ENCODE measurements around the gene SLC13A4.
"Not testable (repeated sequence)": the region's sequence is repeated elsewhere in the genome, so short reads cannot be mapped to it uniquely, and the experiment has no call there.

Gene SLC13A4, protein sequence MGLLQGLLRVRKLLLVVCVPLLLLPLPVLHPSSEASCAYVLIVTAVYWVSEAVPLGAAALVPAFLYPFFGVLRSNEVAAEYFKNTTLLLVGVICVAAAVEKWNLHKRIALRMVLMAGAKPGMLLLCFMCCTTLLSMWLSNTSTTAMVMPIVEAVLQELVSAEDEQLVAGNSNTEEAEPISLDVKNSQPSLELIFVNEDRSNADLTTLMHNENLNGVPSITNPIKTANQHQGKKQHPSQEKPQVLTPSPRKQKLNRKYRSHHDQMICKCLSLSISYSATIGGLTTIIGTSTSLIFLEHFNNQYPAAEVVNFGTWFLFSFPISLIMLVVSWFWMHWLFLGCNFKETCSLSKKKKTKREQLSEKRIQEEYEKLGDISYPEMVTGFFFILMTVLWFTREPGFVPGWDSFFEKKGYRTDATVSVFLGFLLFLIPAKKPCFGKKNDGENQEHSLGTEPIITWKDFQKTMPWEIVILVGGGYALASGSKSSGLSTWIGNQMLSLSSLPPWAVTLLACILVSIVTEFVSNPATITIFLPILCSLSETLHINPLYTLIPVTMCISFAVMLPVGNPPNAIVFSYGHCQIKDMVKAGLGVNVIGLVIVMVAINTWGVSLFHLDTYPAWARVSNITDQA

DNA sequence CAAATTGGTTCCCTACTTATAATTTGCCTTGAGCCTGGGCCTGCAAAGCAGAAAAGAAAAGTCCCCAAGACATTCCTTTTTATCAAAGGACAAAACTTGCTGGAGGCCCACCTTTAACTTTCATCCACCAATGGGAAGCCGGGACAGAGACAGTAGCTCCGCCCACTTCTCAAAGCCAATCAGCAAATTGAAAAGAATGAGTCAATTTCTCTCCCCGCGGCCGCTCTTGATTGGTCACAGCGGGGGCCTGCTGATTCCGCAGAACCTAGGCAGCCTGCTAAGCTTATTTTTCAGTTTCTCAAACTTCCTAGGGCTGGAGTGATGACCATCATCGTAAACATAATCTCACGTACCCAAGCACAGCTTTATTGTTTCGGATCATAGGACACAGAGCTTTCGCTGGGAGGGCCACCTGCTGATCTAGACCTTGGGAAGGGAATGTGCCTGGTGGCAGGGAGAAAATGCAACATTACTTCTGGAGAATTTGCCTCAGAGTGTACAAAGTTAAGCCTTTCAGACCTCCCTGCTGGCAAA is at the start of gene SLC13A4:
Gene SLC13A4 (minus strand): TSS at position 51 of the 534 bp plus-strand sequence. CDS start 690 bp downstream, outside the sequence.
- DNase-seq: no peak

GRCh38 chr7:135775915-135776314 is 47.9 kb upstream of the SLC13A4 start:
- DNase-seq: not testable (repeated sequence)

DNA sequence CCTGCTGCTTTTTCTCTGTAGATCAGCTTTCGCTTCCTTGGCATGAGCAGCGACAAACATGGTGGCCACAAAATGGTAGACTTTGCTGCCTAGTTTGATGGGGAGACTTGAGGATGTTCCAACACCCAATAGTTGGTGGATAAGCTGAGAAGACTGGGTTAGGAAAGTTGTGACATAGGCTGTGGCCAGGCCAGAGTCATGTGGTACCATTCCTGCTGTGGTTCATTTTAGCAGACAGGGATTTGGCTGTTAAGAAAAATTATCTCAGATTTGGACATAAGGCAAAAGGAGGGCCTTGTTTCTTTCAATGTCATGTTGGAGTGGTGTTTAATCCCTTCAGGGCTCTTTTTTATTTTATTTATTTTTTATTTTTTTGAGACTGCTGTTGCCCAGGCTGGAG is 47.2 kb upstream of the SLC13A4 start:
- no peak for DNase-seq

DNA sequence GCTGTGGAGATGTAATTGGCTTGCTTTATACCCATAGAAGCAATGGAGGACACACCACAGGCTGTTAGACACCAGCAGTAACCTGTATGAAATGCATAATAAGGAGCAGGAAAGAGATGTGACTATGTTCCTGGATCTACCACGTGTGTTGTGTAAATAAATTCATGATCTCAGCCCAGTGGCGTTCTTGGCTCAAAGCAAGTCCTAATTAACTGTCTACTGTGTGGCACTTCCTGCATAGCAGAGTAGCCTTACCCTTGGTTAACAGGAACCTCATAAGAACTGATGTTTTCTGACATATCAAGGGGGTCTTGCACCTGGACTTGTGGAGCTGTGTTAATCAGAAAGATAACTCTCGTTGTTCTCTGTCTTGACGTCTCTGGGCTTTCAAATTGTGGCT is 46.3 kb upstream of the SLC13A4 start:
- no peak for DNase-seq

DNA sequence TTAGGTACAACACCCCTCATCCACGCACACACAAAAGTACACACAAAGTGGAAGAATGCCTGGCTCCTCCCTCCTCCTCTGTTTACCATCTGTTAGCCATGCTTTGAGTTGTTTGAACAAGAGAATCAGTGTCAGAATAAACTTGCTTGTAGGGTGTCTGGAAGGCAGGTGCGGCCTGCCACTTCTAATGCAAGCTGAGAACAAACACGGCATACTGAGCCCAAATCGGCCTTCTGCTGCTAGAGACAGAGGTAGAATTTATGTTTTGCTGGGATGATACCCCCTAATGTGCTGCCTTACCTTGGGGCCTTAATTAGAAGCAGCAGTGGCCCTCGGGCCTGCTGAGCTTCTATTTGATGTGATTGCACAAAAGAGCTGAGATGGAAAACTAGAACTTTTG is 45.5 kb upstream of the SLC13A4 start:
- DNase-seq: no peak

DNA sequence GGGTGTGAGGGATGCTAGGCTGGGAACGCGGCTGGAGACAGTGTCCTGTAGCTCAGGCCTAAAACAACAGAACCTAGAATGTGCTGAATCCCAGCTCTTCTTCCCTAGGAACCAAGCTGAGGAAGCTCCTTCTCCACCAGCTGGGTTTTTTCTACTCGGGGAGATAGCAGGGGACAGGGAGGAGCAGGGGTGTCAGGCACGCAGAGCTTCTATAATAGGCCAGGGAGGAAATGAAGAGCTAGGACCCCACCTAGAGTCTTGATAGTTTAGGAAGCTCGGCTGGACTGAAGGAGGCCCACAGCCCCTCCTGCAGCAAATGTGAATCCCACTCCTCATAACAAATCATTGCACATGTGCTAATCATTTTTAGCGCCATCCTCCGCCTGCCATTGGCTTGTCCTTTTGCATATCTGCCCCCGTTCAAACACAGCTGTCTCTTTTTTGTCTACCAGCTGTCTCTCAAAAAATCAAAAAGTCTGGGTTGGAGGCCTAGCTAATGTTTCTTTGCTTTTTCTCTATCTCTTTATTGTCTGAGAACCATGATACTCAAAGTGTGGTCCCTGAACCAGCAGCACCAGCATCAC is 44.7 kb upstream of the SLC13A4 start:
- no peak for DNase-seq

GRCh38 chr7:135771961-135772638 is 44.1 kb upstream of the SLC13A4 start:
- no peak for DNase-seq

DNA sequence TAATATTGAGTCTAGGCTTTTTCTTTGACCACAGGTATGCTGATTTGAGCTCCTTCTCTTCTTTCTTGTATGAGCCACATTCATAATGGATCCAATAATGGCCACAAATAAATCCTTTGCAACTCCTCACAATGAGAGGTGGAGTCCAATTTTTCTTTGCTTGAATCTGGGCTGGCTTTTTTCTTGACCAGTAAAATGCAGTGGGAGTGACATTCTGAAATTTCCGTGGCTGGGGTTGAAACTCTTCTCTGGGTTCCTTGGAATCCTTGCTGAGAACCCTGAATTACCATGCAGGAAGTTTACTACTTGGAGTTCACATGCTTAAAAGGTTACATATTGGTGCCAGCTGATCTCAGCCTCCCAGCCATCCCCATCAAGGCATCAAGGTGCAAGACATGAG is 43.1 kb upstream of the SLC13A4 start:
- no peak for DNase-seq

- DNase-seq: no peak
Measured at GRCh38 chr7:135770139-135770710, 42.2 kb upstream of the SLC13A4 start.

DNA sequence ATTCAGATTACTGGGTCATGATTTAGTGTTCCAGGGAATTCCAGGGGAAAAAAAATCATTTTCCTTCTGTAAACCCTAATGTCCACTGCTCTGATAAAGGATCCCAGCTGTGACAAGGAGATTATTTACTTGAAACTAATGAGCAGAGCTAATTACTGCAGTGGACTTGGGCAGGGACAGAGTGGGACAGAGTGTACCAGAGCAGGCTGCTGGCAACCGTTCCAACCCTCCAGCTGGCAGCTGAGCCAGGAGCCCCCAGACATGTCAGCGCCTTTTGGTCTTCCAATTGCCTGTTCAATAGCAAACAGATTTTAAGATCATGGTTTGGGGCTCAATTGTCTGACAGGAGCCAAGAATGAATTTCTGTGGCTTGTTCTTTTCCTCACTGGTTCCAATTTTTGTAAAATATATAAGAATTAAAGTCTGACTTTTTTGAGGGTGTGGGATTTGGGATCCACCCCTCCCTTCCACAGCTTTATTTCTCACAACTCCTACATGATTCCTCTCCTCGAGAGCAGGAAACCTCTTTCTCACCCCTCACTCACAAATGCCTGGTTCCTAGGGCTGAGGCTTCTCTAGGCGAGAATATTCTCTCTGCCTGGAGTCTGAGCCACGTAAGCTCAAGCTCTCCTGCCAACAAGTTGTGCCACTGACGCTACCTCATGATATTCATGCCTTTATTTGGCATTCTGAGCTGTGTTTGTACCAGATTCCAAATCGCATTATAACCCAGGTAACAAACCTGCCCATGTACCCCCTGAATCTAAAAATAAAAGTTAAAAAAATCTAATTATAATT is 41.2 kb upstream of the SLC13A4 start:
- no peak for DNase-seq

DNA sequence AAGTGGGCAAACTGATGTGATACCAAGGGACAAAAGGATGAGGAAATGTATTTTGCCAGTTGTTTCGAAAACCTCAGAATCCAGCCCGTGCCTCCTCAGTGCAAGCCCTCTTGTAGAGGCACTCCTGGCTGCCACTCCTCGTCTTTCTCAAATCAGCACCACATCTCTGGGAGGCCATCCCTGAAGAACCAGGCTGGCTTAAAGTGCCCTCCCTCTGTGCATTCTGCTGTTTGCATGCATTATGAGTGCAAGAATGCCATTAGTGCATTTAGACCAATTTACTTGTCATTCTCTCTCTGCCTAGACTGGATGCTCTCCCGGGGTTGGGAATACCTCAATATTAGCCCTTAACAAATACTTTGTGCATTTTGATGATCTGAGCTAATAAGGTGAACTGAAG is 40.5 kb upstream of the SLC13A4 start:
- no peak for DNase-seq

DNA sequence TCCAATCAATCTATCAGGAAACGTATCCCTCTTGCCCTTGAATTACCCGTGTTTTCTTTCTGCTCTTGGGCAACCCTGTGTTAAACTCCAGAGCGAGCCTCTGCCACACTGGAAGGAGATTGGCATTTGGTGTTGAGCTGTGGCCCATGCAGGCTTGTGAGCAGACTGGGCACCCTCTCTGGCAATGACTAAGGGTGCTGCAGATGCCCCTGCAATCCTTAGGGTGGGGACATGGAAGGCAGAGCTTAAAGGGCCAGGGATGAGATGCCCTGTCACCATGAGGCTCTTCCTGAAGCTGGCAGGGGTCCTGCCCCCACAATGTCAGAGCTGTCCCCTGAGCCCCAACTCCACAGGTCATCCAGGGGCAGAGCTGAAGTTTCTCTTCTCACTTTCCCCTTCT is 40.1 kb upstream of the SLC13A4 start:
- no peak for DNase-seq

DNA sequence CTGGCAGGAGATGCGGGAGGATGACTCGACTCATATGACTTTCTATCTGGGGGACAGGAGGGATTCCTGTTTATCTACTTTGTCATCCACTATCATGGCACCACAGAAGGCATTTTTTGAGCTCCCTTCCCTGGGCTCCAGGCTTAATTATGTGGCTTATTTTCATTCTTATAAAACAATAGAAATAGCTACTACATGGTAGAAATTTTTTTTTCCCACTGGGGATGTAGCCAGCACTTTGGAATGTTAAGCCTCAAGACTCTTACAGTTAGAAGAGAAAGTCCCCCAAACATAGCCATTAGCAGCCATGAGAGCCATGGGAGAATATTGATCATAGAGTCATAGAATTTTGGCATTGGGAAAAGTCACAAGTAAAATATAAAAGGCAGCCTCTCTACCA is 35.3 kb upstream of the SLC13A4 start:
- DNase-seq: no peak

- no peak for DNase-seq
Measured at GRCh38 chr7:135761751-135762488, 33.9 kb upstream of the SLC13A4 start.

DNA sequence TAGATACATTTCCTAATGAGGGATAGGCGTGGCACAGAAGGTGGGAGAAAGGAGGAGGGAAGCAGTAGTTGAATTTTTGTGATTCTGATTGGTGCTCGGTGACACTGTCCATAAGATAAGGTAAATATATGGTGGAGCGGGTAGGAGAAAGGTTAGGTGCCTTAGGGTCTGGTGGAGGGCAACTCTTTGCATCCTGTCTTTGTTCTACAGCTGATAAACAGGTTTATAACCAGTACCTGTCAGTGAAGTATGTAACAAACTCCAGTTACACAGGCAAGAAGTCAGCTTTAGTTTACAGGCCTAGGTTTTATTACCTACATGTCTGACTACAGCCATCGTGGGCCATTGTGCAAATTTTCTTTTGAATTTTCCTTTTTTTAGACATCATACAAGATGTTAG is 31.5 kb upstream of the SLC13A4 start:
- DNase-seq: no peak

- DNase-seq: no peak
Measured at GRCh38 chr7:135758531-135758932, 30.5 kb upstream of the SLC13A4 start.

GRCh38 chr7:135757719-135758411 is 29.9 kb upstream of the SLC13A4 start:
- DNase-seq: no peak

DNA sequence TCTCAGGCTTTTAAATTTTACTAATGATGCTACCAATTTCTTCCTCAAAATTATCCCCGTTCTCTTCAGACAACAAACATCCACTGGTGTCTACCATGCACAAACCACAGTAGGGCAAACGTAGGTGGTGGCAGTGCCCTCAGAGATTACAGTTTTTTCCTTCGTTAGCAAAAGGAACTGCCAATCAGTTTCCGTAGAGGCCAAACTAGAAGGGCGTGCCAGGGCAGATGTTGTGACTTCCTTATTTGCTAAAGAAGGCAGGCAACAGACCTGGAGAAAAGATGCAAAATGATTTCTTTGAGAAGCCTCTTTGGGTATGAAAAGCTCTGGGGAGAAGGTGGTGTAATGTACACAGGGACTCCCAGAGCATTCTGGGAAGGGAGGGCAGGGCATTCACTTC is 28.2 kb upstream of the SLC13A4 start:
- no peak for DNase-seq

- DNase-seq: no peak
Measured at GRCh38 chr7:135755351-135755753, 27.4 kb upstream of the SLC13A4 start.

GRCh38 chr7:135753616-135754413 is 25.8 kb upstream of the SLC13A4 start:
- DNase-seq: no peak

Measured in activated naive CD4-positive, alpha-beta T cell treated with Interleukin-2 at 50 U/mL for 16 hours (primary cell).